IMR-90 (cell line): ENCODE results near the gene GRIK3. TPM values are rescaled to one million over a fixed set of nuclear protein-coding genes. Genes with fewer than 3 reads are reported as not detected.

Experiments
- ATAC-seq: fragments of 200-7000 bp; cut with Tn5 transposase; 2 replicates; pipeline ENCODE4 v1.9.1; 2020; ENCODE audit warnings: low read depth, mild to moderate bottlenecking, moderate library complexity
- BruUV-seq: library from RNA; stranded (reverse); fragments of 400-500 nt; replicated peaks from 2 replicates; lab custom pipeline; 2021; lab: Mats Ljungman, UMichigan
- CTCF ChIA-PET: fragments of 300-600 bp; formaldehyde crosslinking; extraction: SDS; loops from one replicate; lab custom pipeline; 2021; ENCODE audit warnings: antibody characterized with exemption; lab: Yijun Ruan, JAX
- POLR2A ChIA-PET: fragments of 300-600 bp; sonication (Branson Sonifier 250); formaldehyde crosslinking; loops from one replicate; lab custom pipeline; 2022; ENCODE audit warnings: antibody characterized with exemption; ENCODE audit not compliant: unreplicated experiment; lab: Charles Lee
- DNase-seq: peaks from one replicate; pipeline ENCODE4 v3.0.0; 2013
- H2AFZ ChIP-seq: replicated peaks from 2 replicates; pipeline ENCODE3; 2013; ENCODE audit warnings: low read length, mild to moderate bottlenecking; ENCODE audit not compliant: poor library complexity
- H2AK5ac ChIP-seq: 2 replicates; pipeline ENCODE4 v1.6.1; 2013; ENCODE audit warnings: low read depth, low read length, inconsistent platforms
- H2AK9ac ChIP-seq: replicated peaks from 2 replicates; pipeline ENCODE3; 2013; ENCODE audit warnings: mild to moderate bottlenecking, low read depth, low read length, moderate library complexity; ENCODE audit not compliant: poor library complexity
- H2BK120ac ChIP-seq: 2 replicates; pipeline ENCODE4 v1.6.1; 2013; ENCODE audit warnings: low read depth, low read length, inconsistent platforms
- H2BK15ac ChIP-seq: 3 replicates; pipeline ENCODE4 v1.6.1; 2013; ENCODE audit warnings: low read depth, low read length, inconsistent platforms
- H2BK20ac ChIP-seq: 2 replicates; pipeline ENCODE4 v1.6.1; 2013; ENCODE audit warnings: low read depth, mild to moderate bottlenecking, inconsistent platforms, low read length, moderate library complexity
- H2BK5ac ChIP-seq: 2 replicates; pipeline ENCODE4 v1.6.1; 2013; ENCODE audit warnings: mild to moderate bottlenecking, low read depth, low read length, inconsistent platforms; ENCODE audit not compliant: poor library complexity, severe bottlenecking
- H3K14ac ChIP-seq: replicated peaks from 2 replicates; pipeline ENCODE4 v1.6.1; 2013; ENCODE audit warnings: low read depth, low read length, inconsistent platforms
- H3K18ac ChIP-seq: 2 replicates; pipeline ENCODE4 v1.6.1; 2013; ENCODE audit warnings: low read depth, low read length, control low read depth
- H3K23ac ChIP-seq: 2 replicates; pipeline ENCODE4 v1.6.1; 2013; ENCODE audit warnings: low read depth, low read length, inconsistent platforms
- H3K27ac ChIP-seq: 2 replicates; pipeline ENCODE4 v1.5.1; 2013; ENCODE audit warnings: mild to moderate bottlenecking, control low read depth, low read length; ENCODE audit not compliant: insufficient read depth
- H3K27me3 ChIP-seq: 2 replicates; pipeline ENCODE4 v1.6.1; 2013; ENCODE audit warnings: low read length; ENCODE audit not compliant: control insufficient read depth, insufficient read depth
- H3K36me3 ChIP-seq: 2 replicates; pipeline ENCODE4 v1.6.1; 2013; ENCODE audit warnings: low read length, mixed read lengths; ENCODE audit not compliant: control insufficient read depth, insufficient read depth
- H3K4ac ChIP-seq: 2 replicates; pipeline ENCODE4 v1.6.1; 2013; ENCODE audit warnings: low read depth, low read length, inconsistent platforms
- H3K4me1 ChIP-seq: 2 replicates; pipeline ENCODE4 v1.6.1; 2013; ENCODE audit warnings: low read length, mixed read lengths; ENCODE audit not compliant: control insufficient read depth, insufficient read depth
- H3K4me2 ChIP-seq: 2 replicates; pipeline ENCODE4 v1.6.1; 2013; ENCODE audit warnings: low read depth, mild to moderate bottlenecking, control low read depth, low read length, moderate library complexity
- H3K4me3 ChIP-seq: 2 replicates; pipeline ENCODE4 v1.5.1; 2013; ENCODE audit warnings: low read depth, mild to moderate bottlenecking, control low read depth, low read length, moderate library complexity; ENCODE audit not compliant: insufficient read depth
- H3K56ac ChIP-seq: 2 replicates; pipeline ENCODE4 v1.6.1; 2013; ENCODE audit warnings: low read length, inconsistent platforms; ENCODE audit not compliant: insufficient read depth; ENCODE audit errors: extremely low read depth
- H3K79me1 ChIP-seq, 2 experiments: 2 replicates each; pipeline ENCODE4 v1.6.1; 2013; ENCODE audit warnings: low read length in 2 of 2, inconsistent platforms in 1 of 2, low read depth in 1 of 2
- H3K9ac ChIP-seq: 2 replicates; pipeline ENCODE4 v1.6.1; 2013; ENCODE audit warnings: low read depth, low read length, control low read depth
- H3K9me1 ChIP-seq: 2 replicates; pipeline ENCODE4 v1.6.1; 2013; ENCODE audit warnings: low read length, inconsistent platforms; ENCODE audit not compliant: insufficient read depth
- H3K9me3 ChIP-seq: 2 replicates; pipeline ENCODE4 v1.6.1; 2013; ENCODE audit warnings: low read length; ENCODE audit not compliant: control insufficient read depth, insufficient read depth
- H4K20me1 ChIP-seq: 2 replicates; pipeline ENCODE4 v1.6.1; 2013; ENCODE audit warnings: low read length, inconsistent platforms; ENCODE audit not compliant: insufficient read depth
- H4K5ac ChIP-seq: 2 replicates; pipeline ENCODE4 v1.6.1; 2013; ENCODE audit warnings: mild to moderate bottlenecking, low read depth, low read length, control low read depth
- H4K8ac ChIP-seq, 2 experiments: 2 replicates each; pipeline ENCODE4 v1.6.1; 2013; ENCODE audit warnings: low read depth in 2 of 2, low read length in 2 of 2, control low read depth in 1 of 2, inconsistent platforms in 1 of 2
- H4K91ac ChIP-seq: 2 replicates; pipeline ENCODE4 v1.6.1; 2013; ENCODE audit warnings: low read depth, low read length, inconsistent platforms; ENCODE audit not compliant: insufficient read depth
- BHLHE40 ChIP-seq: fragments of 150-350 bp; IDR thresholded peaks from 2 replicates; pipeline ENCODE4 v1.6.1; 2016; ENCODE audit warnings: mild to moderate bottlenecking, low read depth, low read length
- CEBPB ChIP-seq: IDR thresholded peaks from 2 replicates; pipeline ENCODE4 v1.6.1; 2012; ENCODE audit warnings: low read depth, low read length, improper control_type of control experiment
- CHD1 ChIP-seq: IDR thresholded peaks from 2 replicates; pipeline ENCODE4 v1.6.1; 2012; ENCODE audit warnings: low read depth, low read length, improper control_type of control experiment
- FOS ChIP-seq: fragments of 150-350 bp; IDR thresholded peaks from 2 replicates; pipeline ENCODE4 v1.6.1; 2016; ENCODE audit warnings: low read depth, low read length
- MAFK ChIP-seq: IDR thresholded peaks from 2 replicates; pipeline ENCODE4 v1.6.1; 2012; ENCODE audit warnings: low read depth, low read length, improper control_type of control experiment
- MAZ ChIP-seq: IDR thresholded peaks from 2 replicates; pipeline ENCODE4 v1.6.1; 2012; ENCODE audit warnings: low read depth, mild to moderate bottlenecking, low read length, improper control_type of control experiment, moderate library complexity, borderline replicate concordance
- MXI1 ChIP-seq: IDR thresholded peaks from 2 replicates; pipeline ENCODE4 v1.6.1; 2012; ENCODE audit warnings: low read depth, mild to moderate bottlenecking, low read length, moderate library complexity, borderline replicate concordance
- NFE2L2 ChIP-seq: fragments of 150-350 bp; IDR thresholded peaks from 2 replicates; pipeline ENCODE4 v1.6.1; 2016; ENCODE audit warnings: low read depth, mild to moderate bottlenecking, low read length
- POLR2A ChIP-seq: IDR thresholded peaks from 2 replicates; pipeline ENCODE4 v1.6.1; 2012; ENCODE audit warnings: mild to moderate bottlenecking, low read depth, low read length
- RAD21 ChIP-seq: IDR thresholded peaks from 2 replicates; pipeline ENCODE4 v1.6.1; 2012; ENCODE audit warnings: low read length, improper control_type of control experiment
- RCOR1 ChIP-seq: IDR thresholded peaks from 2 replicates; pipeline ENCODE4 v1.6.1; 2012; ENCODE audit warnings: mild to moderate bottlenecking, low read length, improper control_type of control experiment; ENCODE audit not compliant: insufficient replicate concordance
- RFX5 ChIP-seq: IDR thresholded peaks from 2 replicates; pipeline ENCODE4 v1.8.0; 2012; ENCODE audit warnings: low read depth, mild to moderate bottlenecking, low read length, moderate library complexity
- SMC3 ChIP-seq: fragments of 150-350 bp; IDR thresholded peaks from 2 replicates; pipeline ENCODE4 v1.6.1; 2016; ENCODE audit warnings: low read depth, mild to moderate bottlenecking, antibody characterized with exemption, low read length, moderate library complexity
- WGBS, 2 experiments: methylation state at CpG; one replicate each; pipeline versions ENCODE4 v1.1.5 to v1.1.7; 2013; ENCODE audit warnings: missing lambda C conversion rate in 2 of 2; ENCODE audit not compliant: insufficient read length in 1 of 2; ENCODE audit errors: extremely low coverage in 2 of 2; 5-methylcytosine and 5-hydroxymethylcytosine counted together
- dilution Hi-C: fragments of 300-500 bp; cut with HindIII; formaldehyde crosslinking; loops from one replicate; pipeline ENCODE4 v1.14.3; 2018; ENCODE audit warnings: low sequenced_read_pairs; ENCODE audit not compliant: unreplicated experiment
- in situ Hi-C: fragments of 300-500 bp; cut with MboI; formaldehyde crosslinking; loops from 3 replicates; pipeline ENCODE4 v1.14.3; 2019; ENCODE audit warnings: low sequenced_read_pairs, inconsistent platforms, mixed read lengths
- intact Hi-C: fragments of 100-400 bp; cut with micrococcal nuclease; formaldehyde crosslinking; loops from 2 replicates; pipeline ENCODE4 v1.10.0; 2022
- polyA plus RNA-seq, 3 experiments: library from polyadenylated mRNA; depleted of rRNA; stranded (reverse); fragments of >200 nt; gene quantifications; 2 replicates each; pipeline ENCODE4 v1.2.3, GENCODE V29; 2012; ENCODE audit warnings: low replicate concordance in 1 of 3
- total RNA-seq: library from RNA; depleted of rRNA; stranded (reverse); fragments of >200 nt; gene quantifications from 2 replicates; pipeline ENCODE4 v1.2.3, GENCODE V29; 2012
- TF ChIP-seq, protein P1 (sequence below): conservative IDR thresholded peaks from 2 replicates; pipeline ENCODE4 v1.5.1; 2012; ENCODE audit warnings: mild to moderate bottlenecking, low read depth, low read length, improper control_type of control experiment
- TF ChIP-seq, protein P2 (sequence below): fragments of 150-350 bp; IDR thresholded peaks from 2 replicates; pipeline ENCODE4 v1.6.1; 2016; ENCODE audit warnings: low read depth, mild to moderate bottlenecking, low read length, moderate library complexity, borderline replicate concordance
- TF ChIP-seq, protein P3 (sequence below): fragments of 150-350 bp; IDR thresholded peaks from 2 replicates; pipeline ENCODE4 v1.6.1; 2017; ENCODE audit warnings: mild to moderate bottlenecking, antibody characterized with exemption, low read length, low read depth

The GRIK3 gene
- total and polyA plus RNA-seq, 2 of the 4 experiments (the other 2 are of a cell fraction), result not detected

DNA sequence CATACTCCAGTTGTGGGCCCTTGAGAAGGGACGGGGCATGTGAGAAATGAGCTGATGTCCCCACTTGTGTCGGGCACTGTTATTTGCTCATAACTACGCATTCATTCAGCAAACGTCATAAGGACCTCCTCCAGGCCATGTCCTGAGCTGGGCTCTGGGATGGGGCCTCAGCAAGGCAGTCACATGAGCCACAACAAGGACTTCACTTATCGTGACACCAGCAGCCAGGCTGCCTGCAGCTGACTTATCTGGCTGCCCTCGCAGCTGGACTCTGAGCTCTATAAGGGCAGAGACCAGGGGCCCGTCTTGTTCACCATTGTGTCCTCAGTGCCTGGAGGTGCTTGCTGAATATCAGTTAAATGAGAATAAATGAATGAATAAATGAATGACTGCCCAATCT, 37.5 kb upstream of the GRIK3 start:
- no CpG with 5 or more reads among the region's 7 CpGs for WGBS, 2 experiments
- ATAC-seq, result no peak

More for the DNA sequence above, 37.5 kb upstream of the GRIK3 start:
- Histone ChIP-seq H4K91ac (no peak overlapping the region), H3K56ac (no peak overlapping the region), H4K8ac (no peak overlapping the region), H3K4me1 (no peaks in the 10 kb centered on the region), H2AK9ac (no peak overlapping the region), H3K9me3 (no peaks in the 10 kb centered on the region), H2BK15ac (no peak overlapping the region), H4K20me1 (no peaks in the 10 kb centered on the region), H3K36me3 (no peaks in the 10 kb centered on the region), H3K4me2 (no peak overlapping the region), H3K4ac (no peak overlapping the region), H2AFZ (no peak overlapping the region), H3K79me1 (no peaks in the 10 kb centered on the region), H2BK20ac (no peak overlapping the region), H3K27ac (no peak overlapping the region), H2AK5ac (no peak overlapping the region), H4K5ac (no peak overlapping the region), H3K27me3 (no peaks in the 10 kb centered on the region), H3K23ac (no peak overlapping the region), H3K4me3 (no peak overlapping the region), H2BK120ac (no peak overlapping the region), H3K14ac (no peak overlapping the region), H2BK5ac (no peak overlapping the region), H3K18ac (no peak overlapping the region), H3K9me1 (no peaks in the 10 kb centered on the region), H3K9ac (no peak overlapping the region)
- no TSS peak for BruUV-seq
- ChIA-PET POLR2A (no interaction called here), CTCF (interaction anchor here (0.6 kb wide), 1 partner anchor 532 kb away, joined by 3 read pairs; no protein-coding TSS in a partner anchor)
- in situ Hi-C loops, result no loop called here
- dilution Hi-C loops, result no loop called here
- TF ChIP-seq POLR2A (no peak), FOS (no peak), MAZ (no peak), RAD21 (no peak), MXI1 (no peak), CEBPB (no peak), MAFK (no peak), NFE2L2 (no peak), RFX5 (no peak), CHD1 (no peak), SMC3 (no peak), BHLHE40 (no peak), RCOR1 (no peak)
- TF ChIP-seq, protein P1, sequence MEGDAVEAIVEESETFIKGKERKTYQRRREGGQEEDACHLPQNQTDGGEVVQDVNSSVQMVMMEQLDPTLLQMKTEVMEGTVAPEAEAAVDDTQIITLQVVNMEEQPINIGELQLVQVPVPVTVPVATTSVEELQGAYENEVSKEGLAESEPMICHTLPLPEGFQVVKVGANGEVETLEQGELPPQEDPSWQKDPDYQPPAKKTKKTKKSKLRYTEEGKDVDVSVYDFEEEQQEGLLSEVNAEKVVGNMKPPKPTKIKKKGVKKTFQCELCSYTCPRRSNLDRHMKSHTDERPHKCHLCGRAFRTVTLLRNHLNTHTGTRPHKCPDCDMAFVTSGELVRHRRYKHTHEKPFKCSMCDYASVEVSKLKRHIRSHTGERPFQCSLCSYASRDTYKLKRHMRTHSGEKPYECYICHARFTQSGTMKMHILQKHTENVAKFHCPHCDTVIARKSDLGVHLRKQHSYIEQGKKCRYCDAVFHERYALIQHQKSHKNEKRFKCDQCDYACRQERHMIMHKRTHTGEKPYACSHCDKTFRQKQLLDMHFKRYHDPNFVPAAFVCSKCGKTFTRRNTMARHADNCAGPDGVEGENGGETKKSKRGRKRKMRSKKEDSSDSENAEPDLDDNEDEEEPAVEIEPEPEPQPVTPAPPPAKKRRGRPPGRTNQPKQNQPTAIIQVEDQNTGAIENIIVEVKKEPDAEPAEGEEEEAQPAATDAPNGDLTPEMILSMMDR, result no peak
- TF ChIP-seq, protein P2, sequence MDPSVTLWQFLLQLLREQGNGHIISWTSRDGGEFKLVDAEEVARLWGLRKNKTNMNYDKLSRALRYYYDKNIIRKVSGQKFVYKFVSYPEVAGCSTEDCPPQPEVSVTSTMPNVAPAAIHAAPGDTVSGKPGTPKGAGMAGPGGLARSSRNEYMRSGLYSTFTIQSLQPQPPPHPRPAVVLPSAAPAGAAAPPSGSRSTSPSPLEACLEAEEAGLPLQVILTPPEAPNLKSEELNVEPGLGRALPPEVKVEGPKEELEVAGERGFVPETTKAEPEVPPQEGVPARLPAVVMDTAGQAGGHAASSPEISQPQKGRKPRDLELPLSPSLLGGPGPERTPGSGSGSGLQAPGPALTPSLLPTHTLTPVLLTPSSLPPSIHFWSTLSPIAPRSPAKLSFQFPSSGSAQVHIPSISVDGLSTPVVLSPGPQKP, result no peak
- TF ChIP-seq, protein P3, sequence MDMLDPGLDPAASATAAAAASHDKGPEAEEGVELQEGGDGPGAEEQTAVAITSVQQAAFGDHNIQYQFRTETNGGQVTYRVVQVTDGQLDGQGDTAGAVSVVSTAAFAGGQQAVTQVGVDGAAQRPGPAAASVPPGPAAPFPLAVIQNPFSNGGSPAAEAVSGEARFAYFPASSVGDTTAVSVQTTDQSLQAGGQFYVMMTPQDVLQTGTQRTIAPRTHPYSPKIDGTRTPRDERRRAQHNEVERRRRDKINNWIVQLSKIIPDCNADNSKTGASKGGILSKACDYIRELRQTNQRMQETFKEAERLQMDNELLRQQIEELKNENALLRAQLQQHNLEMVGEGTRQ, result no peak
- intact Hi-C loops, result no loop called here
- DNase-seq, result no peak
